Measurements from ENCODE around the gene MAJIN.

MAJIN gene

DNA sequence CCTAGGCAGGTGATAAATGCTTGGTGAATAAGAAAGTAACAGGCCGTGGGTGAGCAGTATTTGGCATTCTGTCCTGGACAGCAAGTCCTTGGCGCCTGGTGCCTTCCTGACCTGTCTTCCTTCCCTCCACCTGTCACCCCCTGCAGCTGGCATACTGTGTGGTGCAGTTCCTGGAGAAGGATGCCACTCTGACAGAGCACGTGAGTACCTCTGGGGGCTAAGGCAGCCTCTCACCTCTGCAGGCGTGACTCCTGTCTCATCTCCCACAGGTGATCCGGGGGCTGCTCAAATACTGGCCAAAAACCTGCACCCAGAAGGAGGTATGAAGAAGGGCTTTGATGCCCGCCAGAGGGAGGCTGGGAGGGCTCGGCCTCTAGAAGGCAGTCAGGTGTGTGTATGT is 40.6 kb downstream of the MAJIN start:
- no peak for DNase-seq

DNA sequence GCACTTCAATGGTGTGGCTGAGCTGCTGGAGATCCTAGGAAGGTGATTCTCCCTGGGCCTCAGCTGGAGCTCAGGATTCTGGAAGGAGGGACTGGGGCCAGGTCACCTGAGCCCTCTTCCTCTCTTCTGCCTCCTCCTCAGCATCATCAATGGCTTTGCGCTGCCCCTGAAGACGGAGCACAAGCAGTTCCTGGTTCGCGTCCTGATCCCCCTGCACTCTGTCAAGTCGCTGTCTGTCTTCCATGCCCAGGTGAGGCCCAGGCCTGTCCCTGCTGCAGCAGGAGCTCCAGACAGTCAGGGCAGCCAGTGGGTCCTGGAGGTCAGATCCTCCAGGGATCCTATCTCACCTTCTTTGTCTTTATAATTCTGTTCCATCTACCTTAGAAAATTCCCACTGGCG is 41.6 kb downstream of the MAJIN start:
- no peak for DNase-seq

DNA sequence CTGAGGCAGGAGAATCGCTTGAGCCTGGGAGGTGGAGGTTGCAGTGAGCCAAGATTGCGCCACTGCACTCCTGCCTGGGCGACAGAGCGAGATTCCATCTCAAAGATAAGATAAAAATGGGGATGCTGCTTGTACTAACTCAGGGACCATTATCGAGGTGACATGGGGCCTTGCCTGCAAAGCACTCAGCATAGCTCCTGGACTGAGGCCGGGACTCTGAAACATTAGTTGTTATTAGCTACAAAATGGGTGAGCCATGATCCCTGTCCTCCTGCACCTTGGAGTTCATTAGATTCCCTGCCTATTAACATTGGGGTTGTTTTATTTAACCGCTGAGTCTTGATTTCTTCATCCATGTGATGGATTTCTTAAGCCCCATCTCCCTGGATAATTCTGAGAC is 42.3 kb downstream of the MAJIN start:
- no peak for DNase-seq

GRCh38 chr11:64928957-64929356 is 43.0 kb downstream of the MAJIN start:
- no peak for DNase-seq

- no peak for DNase-seq
Measured at GRCh38 chr11:64926689-64927088, 45.2 kb downstream of the MAJIN start.

DNA sequence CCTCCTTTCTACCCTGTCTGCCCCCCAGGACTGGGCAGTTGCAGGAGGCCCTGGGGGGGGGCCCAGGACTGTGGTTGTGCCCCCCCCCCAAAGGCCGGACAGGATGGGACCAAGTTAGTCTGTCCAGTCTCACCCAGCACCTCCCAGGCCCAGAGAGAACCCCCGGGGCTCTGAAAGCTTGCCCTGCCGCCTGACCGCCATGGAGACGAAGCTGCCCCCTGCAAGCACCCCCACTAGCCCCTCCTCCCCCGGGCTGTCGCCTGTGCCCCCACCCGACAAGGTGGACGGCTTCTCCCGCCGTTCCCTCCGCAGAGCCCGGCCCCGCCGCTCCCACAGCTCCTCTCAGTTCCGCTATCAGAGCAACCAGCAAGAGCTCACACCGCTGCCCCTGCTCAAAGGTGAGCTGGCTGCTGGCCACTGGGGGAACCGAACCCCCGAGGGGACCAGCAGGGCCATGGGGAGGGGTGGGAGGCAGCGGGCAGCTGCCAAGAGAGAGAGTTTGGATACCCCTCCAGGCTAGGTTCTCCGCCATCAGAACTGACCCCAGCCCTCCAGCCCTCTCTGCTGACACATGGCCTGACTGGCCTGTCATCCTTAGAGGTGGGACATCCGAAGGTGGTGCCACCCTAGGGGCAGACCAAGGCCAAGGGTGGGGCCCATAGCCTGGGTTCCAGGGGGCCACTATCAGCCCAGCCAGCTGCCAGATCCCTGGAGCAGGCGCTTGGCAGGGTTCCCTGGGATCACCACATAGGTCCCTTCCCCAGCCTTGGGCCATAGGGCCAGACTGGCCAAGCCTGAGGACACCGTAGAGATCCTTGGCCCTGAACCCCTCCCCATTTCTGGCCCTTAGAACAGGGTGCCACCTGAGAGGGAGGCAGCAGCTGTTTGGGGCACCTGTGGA is 46.1 kb downstream of the MAJIN start:
- DNase-seq, result no peak

- no peak for DNase-seq
Measured at GRCh38 chr11:64924910-64925284, 47.0 kb downstream of the MAJIN start.

DNA sequence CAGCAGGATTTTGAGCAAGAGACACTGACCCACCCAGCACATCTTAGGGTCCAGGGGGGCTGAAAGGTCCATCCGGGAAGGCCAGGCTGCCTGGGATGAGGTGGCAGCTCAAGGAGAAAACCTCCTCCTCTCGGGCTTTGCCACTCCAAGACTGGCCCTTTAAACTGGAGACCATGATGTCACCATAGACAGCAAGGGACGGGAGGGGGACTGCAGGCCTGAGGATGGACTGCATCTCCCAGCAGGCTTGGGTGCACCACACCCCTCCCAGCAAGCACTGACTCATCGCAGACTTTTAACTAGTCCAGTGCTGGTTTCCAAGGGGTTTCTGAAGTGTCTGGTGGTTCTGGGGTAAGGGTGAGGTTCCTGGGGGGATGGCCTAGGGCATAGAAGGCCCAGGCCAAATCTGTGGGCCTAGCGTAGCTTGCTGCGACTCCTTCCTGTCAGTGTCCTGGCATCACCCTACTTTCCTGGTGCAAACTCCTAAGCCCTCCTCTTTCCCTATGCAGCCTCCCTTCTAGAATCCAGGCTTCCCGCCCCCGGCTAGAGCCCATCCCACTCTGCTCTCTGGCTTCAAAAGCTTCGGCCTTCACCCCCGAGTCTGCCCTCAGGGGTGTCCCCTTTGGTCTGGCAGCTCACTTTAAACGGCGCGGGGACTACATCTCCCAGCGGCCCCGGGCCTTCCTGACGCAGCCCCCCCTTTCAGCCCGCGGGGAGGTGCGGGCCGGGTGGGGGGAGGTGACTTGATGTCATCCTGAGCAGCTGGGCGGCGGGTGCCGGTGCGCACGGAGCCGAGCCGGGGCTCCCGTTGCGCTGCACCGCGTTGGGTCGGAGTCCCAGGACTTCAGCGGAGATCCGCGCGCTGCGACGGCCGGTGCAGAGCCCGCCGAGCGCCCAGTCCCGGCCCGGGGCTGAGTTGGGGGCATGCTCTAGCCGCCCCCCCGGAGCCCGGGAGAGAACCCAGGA is 47.7 kb downstream of the MAJIN start, which contains the start of gene PPP2R5B:
TSS of gene PPP2R5B (plus strand) at position 746 of the 966 bp plus-strand sequence. CDS start 1,046 bp downstream, outside the sequence.
- peak; percentile 87 to 88 for DNase-seq

GRCh38 chr11:64923151-64923661 is 48.7 kb downstream of the MAJIN start:
- DNase-seq, result no peak

GRCh38 chr11:64921384-64921783 is 50.5 kb downstream of the MAJIN start:
- no peak for DNase-seq

GRCh38 chr11:64920124-64920523 is 51.8 kb downstream of the MAJIN start:
- DNase-seq, result no peak

DNA sequence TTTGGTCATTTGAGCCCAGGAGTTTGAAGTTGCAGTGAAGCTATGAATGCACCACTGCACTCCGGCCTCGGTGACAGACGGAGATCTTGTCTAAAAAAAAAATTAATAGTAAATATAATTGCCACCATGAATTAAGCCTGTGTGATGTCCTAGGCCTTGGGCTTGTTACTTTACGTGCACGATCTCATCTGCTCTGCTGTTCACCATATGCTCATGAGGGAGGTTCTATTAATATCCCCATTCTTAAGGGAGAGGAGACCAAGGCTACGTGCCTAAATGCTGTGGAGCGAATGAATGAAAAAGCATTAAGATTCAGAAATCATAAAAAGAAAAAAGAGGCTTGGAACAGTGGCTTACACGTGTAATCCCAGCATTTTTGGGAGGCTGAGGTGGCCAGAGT is 52.3 kb downstream of the MAJIN start:
- DNase-seq, result no peak

DNA sequence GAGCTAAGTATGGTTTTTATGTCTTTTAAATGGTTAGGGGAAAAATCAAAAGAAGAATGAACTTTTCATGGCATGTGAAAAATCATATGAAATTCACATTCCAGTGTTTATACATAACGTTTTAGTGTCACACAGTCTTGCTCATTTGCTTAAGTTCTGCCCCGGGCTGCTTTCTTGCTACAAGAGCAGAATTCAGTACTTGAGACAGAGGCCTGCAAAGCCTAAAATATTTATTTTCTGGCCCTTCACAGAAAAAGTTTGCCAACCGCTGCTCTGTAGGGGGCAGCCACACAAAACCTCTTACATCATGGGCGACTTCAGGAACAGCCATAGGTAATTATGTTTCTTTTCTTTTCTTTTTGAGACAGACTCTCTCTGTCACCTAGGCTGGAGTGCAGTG is 53.9 kb downstream of the MAJIN start:
- peak; percentile 29 to 51 for DNase-seq

DNA sequence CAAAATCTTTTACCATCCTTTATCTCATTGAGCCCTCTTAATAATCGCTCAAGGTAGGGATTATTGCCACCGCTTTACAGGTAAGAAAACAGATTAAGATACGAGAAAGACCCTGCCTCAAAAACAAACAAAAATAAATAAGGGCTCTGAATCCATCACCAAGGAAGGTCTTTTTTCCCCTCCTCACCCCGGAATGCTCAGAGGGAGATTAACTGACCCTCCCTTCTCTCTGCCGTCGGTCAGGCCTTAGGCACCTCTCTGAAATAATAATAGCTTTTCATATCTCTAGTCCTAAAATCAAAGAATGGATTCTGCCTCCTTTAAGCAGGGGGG is 54.3 kb downstream of the MAJIN start:
- DNase-seq, result no peak

DNA sequence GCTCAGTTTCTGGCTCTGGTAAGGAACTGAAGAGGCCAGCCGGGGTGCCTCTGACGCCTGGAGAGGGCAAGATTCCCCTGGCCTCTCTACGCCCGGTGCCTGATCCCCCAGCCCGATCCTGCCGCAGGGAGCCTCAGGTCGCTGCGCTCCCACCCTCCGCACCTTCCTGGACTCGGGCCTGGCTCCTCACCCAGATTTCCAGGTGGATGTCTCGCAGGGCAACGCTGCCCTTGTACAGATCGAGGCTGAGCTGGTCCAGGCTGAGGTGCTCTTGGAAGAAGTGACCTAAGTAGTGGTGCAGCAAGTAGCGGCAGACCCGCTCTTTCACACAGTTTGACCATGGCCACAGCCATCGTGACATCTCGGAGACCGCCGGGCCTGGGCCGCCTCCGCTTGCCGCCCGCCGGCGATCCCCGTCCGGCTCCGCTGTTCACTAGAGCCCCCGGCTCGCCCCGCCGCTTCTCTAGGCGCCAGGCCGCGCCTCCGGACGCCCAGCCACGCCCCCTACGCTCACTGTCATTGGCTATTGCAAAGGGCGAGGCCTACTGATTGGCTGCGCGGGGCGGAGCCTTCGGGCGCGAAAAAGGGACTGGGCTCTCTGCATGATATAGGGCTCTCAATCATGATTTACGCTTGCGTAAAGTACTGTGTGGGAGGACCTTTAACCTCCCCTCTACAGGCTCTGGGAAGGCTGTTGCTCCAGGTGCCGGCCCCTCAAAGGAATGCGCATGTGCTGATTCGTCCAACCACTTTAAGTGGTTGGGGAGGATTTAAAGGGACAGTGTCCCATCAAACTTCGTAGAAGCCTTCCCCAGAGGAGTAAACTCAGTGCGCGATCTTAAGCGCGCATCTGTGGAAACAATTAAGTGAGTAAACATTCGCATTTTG is 54.9 kb downstream of the MAJIN start, which contains the start of gene ATG2A:
TSS of gene ATG2A (minus strand) at position 435 of the 888 bp plus-strand sequence. CDS start at position 361, 74 bp downstream.
- DNase-seq, result peak; percentile 99

DNA sequence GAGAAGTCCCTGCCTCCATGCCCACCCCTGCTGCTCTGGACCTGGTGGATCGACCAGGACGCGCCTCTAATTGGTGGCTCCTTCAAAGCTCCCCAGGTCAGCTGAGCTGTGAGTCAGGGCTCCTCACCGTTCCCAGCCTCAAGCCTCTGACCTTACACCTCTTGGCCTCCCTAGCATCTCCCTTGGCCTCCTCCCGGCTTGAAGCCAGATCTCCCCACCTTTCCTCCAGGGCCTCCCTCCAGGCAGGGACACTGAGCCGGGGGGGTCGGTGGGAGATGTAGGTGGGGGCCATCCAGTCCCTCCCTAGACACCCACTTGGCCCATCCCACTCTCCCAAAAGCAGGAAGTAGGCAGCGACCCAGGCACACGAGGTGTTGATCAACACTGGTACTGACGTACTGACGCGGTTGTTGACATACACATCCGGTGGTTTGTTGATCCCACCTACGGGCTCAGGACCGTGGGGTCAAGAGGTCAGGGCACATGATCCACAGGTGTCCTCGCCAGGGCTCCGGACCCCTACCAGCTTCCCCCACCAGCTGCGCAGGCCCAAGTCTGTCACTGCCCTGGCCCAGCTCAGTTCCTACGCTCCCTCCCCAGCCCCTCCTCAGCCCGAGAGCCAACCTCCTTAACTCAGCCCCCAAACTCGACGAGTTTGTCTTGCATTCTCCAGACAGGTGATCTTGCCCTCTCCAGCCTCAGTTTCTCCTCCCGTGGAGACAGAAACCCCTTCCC is 55.7 kb downstream of the MAJIN start:
- DNase-seq, result no peak

- DNase-seq, result no peak
Measured at GRCh38 chr11:64915376-64915887, 56.5 kb downstream of the MAJIN start.

DNA sequence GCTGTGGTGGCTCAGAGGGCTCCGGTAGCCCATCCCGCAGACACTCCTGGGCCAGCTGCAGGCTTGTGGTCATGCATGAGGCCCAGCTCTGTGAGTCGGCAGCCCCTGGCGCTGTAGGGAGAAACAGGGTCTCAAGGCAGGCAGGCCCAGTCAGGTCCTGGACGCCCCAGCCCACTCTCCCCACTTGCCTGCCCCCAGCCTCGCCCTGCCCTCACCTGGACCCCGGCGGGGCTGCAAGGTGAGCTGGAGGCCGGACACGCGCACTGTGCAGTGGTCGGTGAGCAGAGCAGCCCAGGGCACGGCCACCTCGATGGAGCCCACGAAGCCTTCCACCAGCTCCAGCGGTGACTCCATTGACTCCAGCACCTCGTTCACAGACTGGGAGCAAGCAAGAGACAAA is 57.8 kb downstream of the MAJIN start:
- no peak for DNase-seq

DNA sequence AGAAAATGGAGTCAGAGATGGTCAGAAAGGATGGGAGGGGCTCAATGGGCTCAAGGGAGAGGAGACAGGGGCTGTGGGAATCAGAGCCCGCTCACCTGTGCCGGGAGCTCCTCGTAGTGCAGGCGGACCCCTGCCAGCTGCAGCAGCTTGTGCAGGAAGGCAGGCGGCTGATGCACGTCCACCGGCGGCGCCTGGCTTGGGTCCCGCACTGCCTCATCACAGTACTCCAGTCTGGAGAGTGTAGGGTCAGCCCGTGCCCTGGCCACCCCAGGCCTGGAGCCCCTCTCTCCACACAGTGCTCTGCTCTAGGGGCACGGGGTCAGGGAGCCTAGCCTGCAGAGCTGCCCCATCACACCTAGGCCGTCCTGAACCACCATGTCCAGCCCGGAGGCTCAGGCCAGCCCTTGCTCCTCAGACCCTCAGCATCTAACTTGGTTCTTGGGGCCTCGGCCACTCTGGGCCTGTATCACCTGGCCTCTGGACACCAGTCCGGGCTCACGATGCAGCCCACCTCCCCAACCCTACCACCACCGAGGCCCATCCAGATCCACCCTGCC is 58.7 kb downstream of the MAJIN start:
- DNase-seq, result no peak

DNA sequence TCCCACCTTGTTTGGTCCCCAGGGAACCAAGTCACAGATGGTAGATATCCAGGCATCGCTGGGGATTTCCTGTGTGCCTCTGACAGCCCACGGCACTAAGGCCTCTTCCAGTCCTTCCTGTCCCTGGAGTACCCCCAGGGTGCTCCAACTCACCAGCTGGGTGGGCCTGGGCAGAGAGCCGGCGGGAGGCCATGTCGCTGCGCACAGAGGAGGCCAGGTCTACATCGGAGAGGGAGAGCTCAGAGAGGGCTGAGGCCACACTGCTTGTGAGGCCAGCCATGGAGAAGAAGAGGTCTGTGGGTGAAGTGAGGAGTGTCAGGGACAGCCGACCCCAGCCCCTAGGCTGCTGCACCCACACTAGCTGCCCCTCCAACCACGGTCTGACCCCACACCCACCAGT is 60.2 kb downstream of the MAJIN start:
- no peak for DNase-seq

DNA sequence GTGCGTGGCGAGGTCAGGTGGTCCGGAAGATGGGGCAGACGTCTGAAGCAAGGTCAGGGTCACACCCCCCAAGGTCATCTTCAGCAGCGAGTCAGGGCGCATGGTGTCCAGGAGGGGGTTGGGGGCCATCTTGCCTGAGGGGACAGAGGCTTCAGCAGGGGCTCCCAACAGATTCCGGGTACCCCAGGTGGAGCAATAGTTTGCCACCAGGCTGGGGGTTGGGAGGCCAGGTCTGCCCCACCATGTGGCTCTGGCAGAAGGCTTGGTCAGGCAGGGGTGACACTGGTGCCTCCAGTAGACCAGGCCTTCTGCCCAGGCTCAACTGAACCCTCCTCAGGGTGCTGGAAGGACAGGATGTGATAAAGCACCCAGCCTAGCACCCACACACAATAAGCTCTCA is 60.8 kb downstream of the MAJIN start:
- DNase-seq, result no peak

Data from AML-193 (cell line).